ENCODE data around the gene CYP27C1.
"Not testable (repeated sequence)": the region's sequence is repeated elsewhere in the genome, so short reads cannot be mapped to it uniquely, and the experiment has no call there.

The CYP27C1 gene

GRCh38 chr2:127220102-127220767 lies at the start of gene CYP27C1:
CYP27C1 (minus strand) TSS chr2:127220299; CDS start chr2:127220270, 29 bp downstream.
- no peak for DNase-seq

GRCh38 chr2:127261804-127262406 lies 41.8 kb upstream of the CYP27C1 start:
- no peak for DNase-seq

DNA sequence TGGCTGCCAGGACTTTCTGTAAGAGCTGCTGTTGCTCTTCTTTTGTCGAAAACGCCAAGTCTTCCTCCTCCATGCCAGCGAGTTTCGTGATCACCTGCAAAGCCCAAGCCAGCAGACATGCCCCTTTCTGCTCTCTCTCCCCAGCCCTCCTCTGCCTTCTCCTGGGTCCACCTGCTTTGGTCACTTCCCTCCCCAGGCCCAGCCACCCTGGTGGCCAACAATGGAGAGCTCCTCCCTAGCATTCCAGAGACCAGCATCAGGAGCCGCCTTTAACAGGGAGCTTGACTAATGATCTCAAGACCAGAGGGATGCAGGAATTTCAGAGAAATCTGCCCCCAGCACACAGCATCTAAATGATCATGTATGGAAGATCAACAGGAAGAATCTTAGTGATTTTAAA lies 39.3 kb upstream of the CYP27C1 start:
- DNase-seq, result no peak

GRCh38 chr2:127256866-127257265 lies 36.8 kb upstream of the CYP27C1 start:
- no peak for DNase-seq

GRCh38 chr2:127256381-127256780 lies 36.3 kb upstream of the CYP27C1 start:
- DNase-seq, result no peak

DNA sequence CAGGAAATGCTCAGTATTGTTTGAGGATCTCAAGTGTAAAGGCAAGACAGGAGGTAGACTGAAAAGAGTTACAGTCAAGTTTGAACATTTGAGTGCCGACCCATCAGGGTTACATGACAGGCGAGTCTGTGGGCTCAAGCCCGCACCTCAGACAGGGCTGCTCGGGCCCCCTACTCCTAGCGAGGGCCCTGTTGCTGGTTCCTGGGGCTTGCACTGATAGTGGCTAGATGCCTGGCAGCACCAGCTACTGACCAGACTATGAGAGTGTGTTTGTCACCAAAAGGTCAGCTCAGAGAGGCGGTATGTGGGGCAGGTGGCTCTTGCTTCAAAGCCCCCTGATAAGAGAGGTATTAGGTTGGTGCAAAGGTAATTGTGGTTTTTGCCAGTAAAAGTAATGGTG lies 35.6 kb upstream of the CYP27C1 start:
- no peak for DNase-seq

- DNase-seq, result no peak
Measured at GRCh38 chr2:127255146-127255545, 35.0 kb upstream of the CYP27C1 start.

DNA sequence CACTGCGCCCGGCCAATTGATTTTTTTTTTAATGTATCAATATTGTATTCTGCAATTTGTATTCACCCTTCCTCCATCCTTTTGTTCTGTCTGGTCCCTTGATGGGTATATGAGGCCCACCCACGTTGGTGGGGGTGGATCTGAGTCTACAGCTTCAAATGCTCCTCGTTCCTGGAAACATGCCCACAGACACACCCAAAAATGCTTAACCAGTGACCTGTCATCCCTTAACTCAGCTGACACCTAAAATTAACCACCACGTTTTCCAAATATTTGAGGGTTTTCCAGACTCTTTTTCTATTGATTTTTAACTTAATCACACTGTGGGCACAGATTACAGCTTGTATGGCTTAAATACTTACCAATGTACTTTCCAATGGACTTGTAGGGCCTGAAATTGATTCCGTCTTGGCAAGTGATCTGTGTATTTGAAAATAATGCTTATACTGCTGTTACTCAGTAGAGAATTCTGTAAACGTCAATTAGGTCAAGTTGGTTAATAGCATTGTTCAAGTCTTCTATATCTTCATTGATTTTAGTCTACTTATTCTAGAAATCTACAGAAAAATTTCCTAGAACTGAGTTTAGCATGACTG lies 34.4 kb upstream of the CYP27C1 start:
- DNase-seq, result no peak

GRCh38 chr2:127241184-127241583 lies 21.1 kb upstream of the CYP27C1 start:
- not testable (repeated sequence) for DNase-seq

DNA sequence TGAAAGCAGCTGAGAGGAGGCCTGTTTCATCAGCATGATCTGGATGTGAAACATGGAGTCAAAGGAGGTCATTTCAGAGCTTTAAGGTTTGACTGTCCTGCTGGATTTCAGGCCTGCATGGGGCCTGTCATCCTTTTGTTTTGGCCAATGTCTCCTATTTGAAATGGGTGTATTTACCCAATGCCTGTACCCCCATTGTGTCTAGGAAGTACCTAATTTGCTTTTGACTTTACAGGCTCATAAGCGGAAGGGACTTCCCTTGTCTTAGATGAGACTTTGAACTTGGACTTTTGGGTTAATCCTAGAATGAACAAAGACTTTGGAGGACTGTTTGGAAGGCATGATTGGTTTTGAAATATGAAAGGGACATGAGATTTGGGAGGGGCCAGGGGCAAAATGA lies 19.3 kb upstream of the CYP27C1 start:
- no peak for DNase-seq

DNA sequence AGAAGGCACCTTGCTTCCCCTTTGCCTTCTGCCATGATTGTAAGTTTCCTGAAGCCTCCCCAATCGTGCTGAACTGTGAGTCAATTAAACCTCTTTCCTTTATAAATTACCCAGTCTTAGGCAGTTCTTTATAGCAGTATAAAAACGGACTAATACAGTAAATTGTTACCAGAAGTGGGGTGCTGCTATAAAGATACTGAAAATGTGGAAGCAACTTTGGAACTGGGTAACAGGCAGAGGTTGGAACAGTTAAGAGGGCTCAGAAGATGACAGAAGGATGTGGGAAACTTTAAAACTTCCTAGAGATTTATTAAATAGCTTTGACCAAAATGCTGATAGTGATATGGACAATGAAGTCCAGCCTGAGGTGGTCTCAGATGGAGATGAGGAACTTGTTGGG lies 17.7 kb upstream of the CYP27C1 start:
- not testable (repeated sequence) for DNase-seq

- no peak for DNase-seq
Measured at GRCh38 chr2:127235082-127235702, 15.1 kb upstream of the CYP27C1 start.

GRCh38 chr2:127233710-127234109 lies 13.6 kb upstream of the CYP27C1 start:
- DNase-seq, result no peak

DNA sequence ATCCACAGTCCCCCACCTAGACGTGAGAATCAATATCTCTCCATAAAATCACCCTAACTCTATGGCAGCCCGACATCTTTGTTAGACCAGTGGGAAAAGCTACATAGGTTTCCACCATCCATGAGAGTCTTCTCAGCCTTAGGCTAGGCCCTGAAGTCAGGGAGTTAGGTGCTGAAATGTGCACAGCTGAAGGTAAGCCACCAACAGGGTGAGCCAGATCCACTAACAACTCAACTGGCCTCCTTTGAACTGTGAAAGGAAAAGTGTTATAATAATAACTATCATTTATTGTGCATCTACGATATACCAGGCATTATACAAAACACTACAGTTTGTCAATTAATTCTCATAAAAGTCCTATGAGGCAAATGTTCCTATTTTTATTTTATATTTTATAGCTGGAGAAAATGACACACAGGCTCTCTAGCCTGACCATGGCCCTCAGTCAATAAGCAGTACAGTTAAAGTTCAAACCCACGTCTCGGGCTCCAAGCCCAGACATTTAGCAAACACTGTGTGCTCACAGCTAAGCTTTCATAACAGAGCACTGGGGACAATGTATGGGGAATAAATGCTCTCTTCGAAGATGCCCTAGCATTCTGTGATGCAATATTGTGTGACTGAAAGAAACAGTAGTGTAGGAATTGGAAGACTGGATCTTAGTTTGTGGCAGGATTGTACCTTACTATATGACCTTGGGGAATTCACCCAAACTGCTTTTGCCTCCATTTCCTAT lies 11.2 kb upstream of the CYP27C1 start:
- DNase-seq, result no peak

GRCh38 chr2:127229555-127229954 lies 9.5 kb upstream of the CYP27C1 start:
- no peak for DNase-seq

- DNase-seq, result no peak
Measured at GRCh38 chr2:127228102-127228501, 8.0 kb upstream of the CYP27C1 start.

DNA sequence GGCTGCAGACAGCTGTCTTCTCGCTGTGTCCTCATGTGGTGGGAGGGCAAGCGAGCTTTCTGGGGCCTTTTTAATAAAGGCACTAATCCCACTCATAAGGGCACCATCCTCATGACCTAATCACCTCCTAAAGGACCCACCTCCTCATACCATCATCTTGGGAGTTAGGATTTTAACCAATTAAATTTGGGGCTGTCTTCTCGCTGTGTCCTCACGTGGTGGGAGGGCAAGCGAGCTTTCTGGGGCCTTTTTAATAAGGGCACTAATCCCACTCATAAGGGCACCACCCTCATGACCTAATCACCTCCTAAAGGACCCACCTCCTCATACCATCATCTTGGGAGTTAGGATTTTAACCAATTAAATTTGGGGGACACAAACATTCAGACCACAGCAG lies 7.2 kb upstream of the CYP27C1 start:
- not testable (repeated sequence) for DNase-seq

GRCh38 chr2:127226520-127227263 lies 6.6 kb upstream of the CYP27C1 start:
- no peak for DNase-seq

DNA sequence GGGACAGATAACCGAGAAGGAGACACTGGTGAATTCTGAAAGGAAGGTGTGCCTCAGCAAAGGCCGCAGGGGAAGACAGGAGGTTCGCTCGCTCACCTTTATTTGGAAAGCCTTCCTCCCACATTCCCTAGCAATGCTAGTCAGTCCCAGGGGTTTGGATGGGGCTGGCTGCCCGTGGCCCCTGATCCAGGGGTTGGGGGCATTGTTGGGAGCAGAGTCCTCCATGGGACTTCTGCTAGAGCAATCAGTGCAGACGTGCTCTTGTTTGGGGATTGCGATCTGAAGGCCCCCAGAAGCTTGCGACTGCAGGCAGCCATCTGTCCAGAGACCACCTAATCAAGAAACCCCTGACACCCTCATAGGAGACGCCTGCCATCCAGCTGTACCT lies 6.0 kb upstream of the CYP27C1 start:
- no peak for DNase-seq

DNA sequence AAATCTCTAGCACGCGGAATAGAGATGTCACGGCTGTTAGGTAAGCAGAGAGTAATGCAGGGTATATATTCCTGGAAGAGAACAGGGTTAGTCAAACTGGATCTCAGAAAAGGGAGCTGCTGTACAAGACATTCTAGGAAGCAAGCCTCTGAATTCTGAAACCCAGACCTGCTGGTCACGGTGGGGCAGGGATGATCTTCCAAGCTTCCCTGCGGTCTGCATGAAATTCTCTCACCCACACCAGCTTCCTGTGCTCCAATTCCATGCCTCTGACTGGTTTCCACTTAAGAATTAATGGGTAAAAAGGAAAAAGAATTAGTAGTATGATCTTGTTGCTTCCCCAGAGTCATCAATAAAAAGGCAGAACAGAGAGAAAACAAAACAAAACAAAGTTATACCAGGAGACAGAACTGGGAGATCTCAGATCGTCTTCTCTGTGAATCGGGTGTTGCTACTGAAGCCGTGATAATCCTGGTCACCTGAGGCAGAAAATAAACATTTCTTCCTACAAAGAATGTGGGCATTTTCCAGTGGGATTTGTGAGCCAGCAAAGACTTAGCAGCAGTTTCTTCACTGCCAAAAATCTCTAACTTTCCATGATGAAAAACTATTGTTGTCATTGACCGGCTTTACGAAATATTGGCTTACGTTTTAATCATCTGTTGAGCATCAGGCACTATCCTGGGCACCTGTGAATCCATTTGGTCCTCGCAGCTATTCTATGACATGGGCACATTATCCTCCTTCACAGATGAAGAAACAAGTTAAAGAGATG lies 5.3 kb upstream of the CYP27C1 start:
- DNase-seq, result no peak

DNA sequence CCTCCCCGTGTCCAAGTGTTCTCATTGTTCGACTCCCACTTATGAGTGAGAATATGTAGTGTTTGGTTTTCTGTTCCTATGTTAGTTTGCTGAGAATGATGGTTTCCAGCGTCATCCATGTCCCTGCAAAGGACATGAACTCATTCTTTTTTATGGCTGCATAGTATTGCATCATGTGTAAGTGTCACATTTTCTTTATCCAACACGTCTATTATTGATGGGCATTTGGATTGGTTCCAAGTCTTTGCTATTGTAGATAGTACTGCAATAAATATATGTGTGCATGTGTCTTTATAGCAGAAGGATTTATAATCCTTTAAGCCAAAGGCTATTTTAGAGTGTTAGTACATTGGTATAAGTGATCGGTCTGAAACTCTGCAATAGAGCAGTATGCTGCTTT lies 4.0 kb upstream of the CYP27C1 start:
- not testable (repeated sequence) for DNase-seq

Measured in activated CD4-positive, alpha-beta T cell treated with anti-CD3 and anti-CD28 coated beads for 1 hour (primary cell).